WTC11 (cell line): ENCODE data around the gene KCNJ6. TPM values are rescaled to one million over a fixed set of nuclear protein-coding genes. Genes with fewer than 3 reads are reported as not detected.

Experiments
- ATAC-seq: fragments of 200-7000 bp; cut with Tn5 transposase; 2 replicates; pipeline ENCODE4 v1.10.0; 2021; ENCODE audit warnings: mild to moderate bottlenecking, moderate library complexity
- CTCF ChIA-PET: fragments of 300-600 bp; sonication (Branson Sonifier 250); formaldehyde crosslinking; loops from one replicate; lab custom pipeline; 2021; ENCODE audit warnings: antibody characterized with exemption; lab: Charles Lee
- POLR2A ChIA-PET: fragments of 350-600 bp; sonication (Branson Sonifier 250); formaldehyde crosslinking; loops from one replicate; lab custom pipeline; 2021; ENCODE audit warnings: antibody characterized with exemption; lab: Charles Lee
- DNase-seq: peaks from one replicate; pipeline ENCODE4 v3.0.0; 2021; ENCODE audit warnings: low spot score
- H3K27ac Mint-ChIP-seq: 2 replicates; pipeline ENCODE4 v1.8.0; 2021; ENCODE audit warnings: mixed read lengths
- H3K27me3 Mint-ChIP-seq: 2 replicates; pipeline ENCODE4 v1.8.0; 2021; ENCODE audit warnings: low read depth, mild to moderate bottlenecking, moderate library complexity, mixed read lengths
- H3K36me3 Mint-ChIP-seq: 2 replicates; pipeline ENCODE4 v1.8.0; 2021; ENCODE audit warnings: mixed read lengths
- H3K4me1 Mint-ChIP-seq: 2 replicates; pipeline ENCODE4 v1.8.0; 2022; ENCODE audit warnings: mixed read lengths
- H3K4me3 Mint-ChIP-seq: 2 replicates; pipeline ENCODE4 v1.8.0; 2021; ENCODE audit warnings: mild to moderate bottlenecking, moderate library complexity, mixed read lengths
- H3K9me3 Mint-ChIP-seq: 2 replicates; pipeline ENCODE4 v1.8.0; 2021; ENCODE audit warnings: mixed read lengths
- ATF1 ChIP-seq: sonication (generic); formaldehyde crosslinking; IDR thresholded peaks from 2 replicates; pipeline ENCODE4 v1.8.1; 2023; ENCODE audit warnings: mild to moderate bottlenecking, moderate library complexity, missing genetic modification reagents
- CBFB ChIP-seq: sonication (generic); formaldehyde crosslinking; IDR thresholded peaks from 2 replicates; pipeline ENCODE4 v1.8.1; 2022; ENCODE audit warnings: mild to moderate bottlenecking, low read depth, missing genetic modification reagents
- E2F4 ChIP-seq: sonication (generic); formaldehyde crosslinking; IDR thresholded peaks from 2 replicates; pipeline ENCODE4 v1.8.1; 2022; ENCODE audit warnings: low read depth, mild to moderate bottlenecking, moderate library complexity, missing genetic modification reagents, borderline replicate concordance
- FOXJ3 ChIP-seq: sonication (generic); formaldehyde crosslinking; IDR thresholded peaks from 2 replicates; pipeline ENCODE4 v1.9.0; 2021; ENCODE audit warnings: missing genetic modification reagents, mild to moderate bottlenecking, borderline replicate concordance
- FOXK1 ChIP-seq: sonication (generic); formaldehyde crosslinking; IDR thresholded peaks from 2 replicates; pipeline ENCODE4 v1.8.0; 2022; ENCODE audit warnings: mild to moderate bottlenecking, moderate library complexity, missing genetic modification reagents
- GABPB1 ChIP-seq: sonication (generic); formaldehyde crosslinking; IDR thresholded peaks from 2 replicates; pipeline ENCODE4 v1.8.1; 2023; ENCODE audit warnings: mild to moderate bottlenecking, missing genetic modification reagents
- MXD4 ChIP-seq: fragments of 250-450 bp; sonication (Bioruptor Pico); IDR thresholded peaks from 2 replicates; pipeline ENCODE4 v1.8.0; 2021; ENCODE audit warnings: mild to moderate bottlenecking, moderate library complexity, borderline replicate concordance
- NFATC4 ChIP-seq: fragments of 250-450 bp; sonication (Bioruptor Pico); IDR thresholded peaks from 2 replicates; pipeline ENCODE4 v1.9.0; 2021; ENCODE audit warnings: mild to moderate bottlenecking
- NFYB ChIP-seq: sonication (generic); formaldehyde crosslinking; conservative IDR thresholded peaks from 2 replicates; pipeline ENCODE4 v1.8.0; 2022; ENCODE audit warnings: low read depth, missing genetic modification reagents
- NR1H2 ChIP-seq: sonication (generic); formaldehyde crosslinking; IDR thresholded peaks from 2 replicates; pipeline ENCODE4 v1.9.0; 2021; ENCODE audit warnings: mild to moderate bottlenecking, moderate library complexity, missing genetic modification reagents
- NR3C1 ChIP-seq: sonication (generic); formaldehyde crosslinking; conservative IDR thresholded peaks from 2 replicates; pipeline ENCODE4 v1.8.1; 2023; ENCODE audit warnings: low read depth, mild to moderate bottlenecking, missing genetic modification reagents
- SMAD4 ChIP-seq: sonication (generic); formaldehyde crosslinking; IDR thresholded peaks from 2 replicates; pipeline ENCODE4 v1.8.0; 2022; ENCODE audit warnings: mild to moderate bottlenecking, missing genetic modification reagents
- STAT6 ChIP-seq: sonication (generic); formaldehyde crosslinking; conservative IDR thresholded peaks from 2 replicates; pipeline ENCODE4 v1.8.1; 2023; ENCODE audit warnings: mild to moderate bottlenecking, low read depth, missing genetic modification reagents, moderate library complexity
- TCF7 ChIP-seq: sonication (generic); formaldehyde crosslinking; IDR thresholded peaks from 2 replicates; pipeline ENCODE4 v1.8.0; 2022; ENCODE audit warnings: mild to moderate bottlenecking, low read depth, missing genetic modification reagents, moderate library complexity
- TEAD4 ChIP-seq: sonication (generic); formaldehyde crosslinking; IDR thresholded peaks from 2 replicates; pipeline ENCODE4 v1.8.0; 2022; ENCODE audit warnings: mild to moderate bottlenecking, missing genetic modification reagents
- ZNF671 ChIP-seq: fragments of 250-450 bp; sonication (Bioruptor Pico); IDR thresholded peaks from 2 replicates; pipeline ENCODE4 v1.8.0; 2021; ENCODE audit warnings: mild to moderate bottlenecking
- total RNA-seq: library from RNA; stranded (reverse); gene quantifications from 3 replicates; pipeline ENCODE4 v1.2.3, GENCODE V29; 2021
- TF ChIP-seq, protein P1 (sequence below): sonication (generic); formaldehyde crosslinking; IDR thresholded peaks from 2 replicates; pipeline ENCODE4 v1.8.0; 2023; ENCODE audit warnings: missing genetic modification reagents, mild to moderate bottlenecking, borderline replicate concordance
- TF ChIP-seq, protein P2 (sequence below): sonication (generic); formaldehyde crosslinking; IDR thresholded peaks from 2 replicates; pipeline ENCODE4 v1.8.0; 2022; ENCODE audit warnings: mild to moderate bottlenecking, missing genetic modification reagents

KCNJ6 gene
- total RNA-seq, 1 experiment from 2014 or later: 0.35 TPM

DNA sequence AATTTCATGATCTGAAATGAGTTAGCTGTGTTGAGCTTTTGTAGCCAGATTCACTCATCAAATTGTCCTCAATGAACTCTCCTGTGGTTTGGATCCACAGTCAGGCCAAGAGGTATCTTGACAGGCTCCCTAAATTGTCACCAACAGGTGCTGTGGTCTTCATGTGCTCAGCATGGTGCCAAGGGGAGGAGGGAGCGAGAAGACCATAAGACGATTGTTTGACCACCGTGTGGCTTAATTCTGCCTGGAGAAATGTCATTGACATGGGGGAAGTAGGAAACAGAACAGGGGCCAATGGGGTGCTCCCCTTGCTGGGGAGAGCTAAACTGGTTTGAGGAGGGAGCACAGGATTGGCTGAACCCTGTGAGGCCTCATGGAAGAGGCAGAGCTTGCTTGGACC is 219.3 kb downstream of the KCNJ6 start (continued):
- TF ChIP-seq, protein P1, sequence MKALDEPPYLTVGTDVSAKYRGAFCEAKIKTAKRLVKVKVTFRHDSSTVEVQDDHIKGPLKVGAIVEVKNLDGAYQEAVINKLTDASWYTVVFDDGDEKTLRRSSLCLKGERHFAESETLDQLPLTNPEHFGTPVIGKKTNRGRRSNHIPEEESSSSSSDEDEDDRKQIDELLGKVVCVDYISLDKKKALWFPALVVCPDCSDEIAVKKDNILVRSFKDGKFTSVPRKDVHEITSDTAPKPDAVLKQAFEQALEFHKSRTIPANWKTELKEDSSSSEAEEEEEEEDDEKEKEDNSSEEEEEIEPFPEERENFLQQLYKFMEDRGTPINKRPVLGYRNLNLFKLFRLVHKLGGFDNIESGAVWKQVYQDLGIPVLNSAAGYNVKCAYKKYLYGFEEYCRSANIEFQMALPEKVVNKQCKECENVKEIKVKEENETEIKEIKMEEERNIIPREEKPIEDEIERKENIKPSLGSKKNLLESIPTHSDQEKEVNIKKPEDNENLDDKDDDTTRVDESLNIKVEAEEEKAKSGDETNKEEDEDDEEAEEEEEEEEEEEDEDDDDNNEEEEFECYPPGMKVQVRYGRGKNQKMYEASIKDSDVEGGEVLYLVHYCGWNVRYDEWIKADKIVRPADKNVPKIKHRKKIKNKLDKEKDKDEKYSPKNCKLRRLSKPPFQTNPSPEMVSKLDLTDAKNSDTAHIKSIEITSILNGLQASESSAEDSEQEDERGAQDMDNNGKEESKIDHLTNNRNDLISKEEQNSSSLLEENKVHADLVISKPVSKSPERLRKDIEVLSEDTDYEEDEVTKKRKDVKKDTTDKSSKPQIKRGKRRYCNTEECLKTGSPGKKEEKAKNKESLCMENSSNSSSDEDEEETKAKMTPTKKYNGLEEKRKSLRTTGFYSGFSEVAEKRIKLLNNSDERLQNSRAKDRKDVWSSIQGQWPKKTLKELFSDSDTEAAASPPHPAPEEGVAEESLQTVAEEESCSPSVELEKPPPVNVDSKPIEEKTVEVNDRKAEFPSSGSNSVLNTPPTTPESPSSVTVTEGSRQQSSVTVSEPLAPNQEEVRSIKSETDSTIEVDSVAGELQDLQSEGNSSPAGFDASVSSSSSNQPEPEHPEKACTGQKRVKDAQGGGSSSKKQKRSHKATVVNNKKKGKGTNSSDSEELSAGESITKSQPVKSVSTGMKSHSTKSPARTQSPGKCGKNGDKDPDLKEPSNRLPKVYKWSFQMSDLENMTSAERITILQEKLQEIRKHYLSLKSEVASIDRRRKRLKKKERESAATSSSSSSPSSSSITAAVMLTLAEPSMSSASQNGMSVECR: no peak
- no peak for TF ChIP-seq TEAD4
- TF ChIP-seq ZNF671 (CRISPR knock-in tag): no peak
- TF ChIP-seq TCF7 (CRISPR knock-in tag): no peak
- TF ChIP-seq NR3C1 (CRISPR knock-in tag): no peak
- no peak for TF ChIP-seq GABPB1 (CRISPR knock-in tag)

DNA sequence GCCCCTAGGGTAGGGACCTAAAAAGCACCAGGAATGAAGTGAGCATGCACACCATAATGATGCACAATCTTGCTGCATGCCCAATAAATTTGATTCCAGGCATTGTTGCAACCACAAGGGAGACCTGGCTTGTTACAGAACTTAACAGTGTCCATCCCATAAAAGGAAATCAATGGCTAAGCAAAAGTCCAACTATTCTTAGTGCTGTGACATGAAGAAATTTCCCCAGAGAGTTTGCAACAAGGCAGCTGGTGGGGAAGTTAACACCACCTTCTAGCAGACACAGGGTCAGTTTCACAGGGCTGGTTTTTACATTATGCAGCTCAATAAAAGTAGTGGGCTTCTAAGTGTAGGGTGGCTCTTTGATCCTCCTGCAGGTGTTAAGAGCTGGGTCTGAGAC is 221.1 kb downstream of the KCNJ6 start:
- Mint-ChIP-seq H3K27ac (no peak overlapping the region), H3K4me3 (no peak overlapping the region), H3K4me1 (no peaks in the 10 kb centered on the region), H3K27me3 (peaks cover 3% of the 10 kb centered on the region; the same call in 1 of the 2 replicates), H3K36me3 (peaks cover 19% of the 10 kb centered on the region), H3K9me3 (peaks cover 37% of the 10 kb centered on the region)
- ChIA-PET POLR2A (no interaction called here), CTCF (interaction anchor here (1.2 kb wide), 1 partner anchor 20 kb away, joined by 4 read pairs; no protein-coding TSS in a partner anchor)
- ATAC-seq (no peak), DNase-seq (no peak)
- TF ChIP-seq FOXJ3 (CRISPR knock-in tag) (no peak), NFYB (CRISPR knock-in tag) (no peak), NR1H2 (no peak)

- no peaks in the 10 kb centered on the region; the same call in 1 of the 2 replicates for H3K27me3 Mint-ChIP-seq
- POLR2A ChIA-PET: no interaction called here
- no peak overlapping the region for H3K4me3 Mint-ChIP-seq
- H3K9me3 Mint-ChIP-seq: peaks cover 10% of the 10 kb centered on the region
- CTCF ChIA-PET: no interaction called here
- H3K27ac Mint-ChIP-seq: no peak overlapping the region
- DNase-seq: no peak
- peaks cover 14% of the 10 kb centered on the region for H3K4me1 Mint-ChIP-seq
- no peak for ATAC-seq
- H3K36me3 Mint-ChIP-seq: peaks cover 8% of the 10 kb centered on the region; the same call in 1 of the 2 replicates
- TF ChIP-seq ATF1 (no peak), STAT6 (CRISPR knock-in tag) (no peak), CBFB (CRISPR knock-in tag) (no peak), NFATC4 (CRISPR knock-in tag) (no peak), MXD4 (CRISPR knock-in tag) (no peak), FOXK1 (CRISPR knock-in tag) (no peak), SMAD4 (CRISPR knock-in tag) (no peak), E2F4 (CRISPR knock-in tag) (no peak)
- TF ChIP-seq, protein P1: no peak
- TF ChIP-seq, protein P2, sequence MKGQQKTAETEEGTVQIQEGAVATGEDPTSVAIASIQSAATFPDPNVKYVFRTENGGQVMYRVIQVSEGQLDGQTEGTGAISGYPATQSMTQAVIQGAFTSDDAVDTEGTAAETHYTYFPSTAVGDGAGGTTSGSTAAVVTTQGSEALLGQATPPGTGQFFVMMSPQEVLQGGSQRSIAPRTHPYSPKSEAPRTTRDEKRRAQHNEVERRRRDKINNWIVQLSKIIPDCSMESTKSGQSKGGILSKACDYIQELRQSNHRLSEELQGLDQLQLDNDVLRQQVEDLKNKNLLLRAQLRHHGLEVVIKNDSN (CRISPR knock-in tag): no peak
Measured at GRCh38 chr21:37688952-37689659, 227.2 kb downstream of the KCNJ6 start.
